Esophagus muscularis mucosa (tissue), 4 donors: ENCODE measurements around the gene UTP15.

Experiments used
- EP300 ChIP-seq: sonication (generic); formaldehyde crosslinking; IDR thresholded peaks from one replicate; pipeline ENCODE4 v1.6.1; 2017; ENCODE audit warnings: antibody characterized with exemption
- POLR2AphosphoS5 ChIP-seq, 2 donors: sonication (generic); formaldehyde crosslinking; IDR thresholded peaks; one replicate each; pipeline ENCODE4 v1.6.1; 2017; ENCODE audit warnings: antibody characterized with exemption in 2 of 2
- TF ChIP-seq, protein P1 (sequence below), 3 experiments: fragments of 200-600 bp in 2 of 3; fragments of 450-650 bp in 1 of 3; sonication (generic) in 2 of 3; IDR thresholded peaks; one replicate each; pipeline ENCODE4 v1.5.1; 2017 to 2019; ENCODE audit warnings: antibody characterized with exemption in 3 of 3, mild to moderate bottlenecking in 2 of 3, moderate library complexity in 1 of 3

DNA sequence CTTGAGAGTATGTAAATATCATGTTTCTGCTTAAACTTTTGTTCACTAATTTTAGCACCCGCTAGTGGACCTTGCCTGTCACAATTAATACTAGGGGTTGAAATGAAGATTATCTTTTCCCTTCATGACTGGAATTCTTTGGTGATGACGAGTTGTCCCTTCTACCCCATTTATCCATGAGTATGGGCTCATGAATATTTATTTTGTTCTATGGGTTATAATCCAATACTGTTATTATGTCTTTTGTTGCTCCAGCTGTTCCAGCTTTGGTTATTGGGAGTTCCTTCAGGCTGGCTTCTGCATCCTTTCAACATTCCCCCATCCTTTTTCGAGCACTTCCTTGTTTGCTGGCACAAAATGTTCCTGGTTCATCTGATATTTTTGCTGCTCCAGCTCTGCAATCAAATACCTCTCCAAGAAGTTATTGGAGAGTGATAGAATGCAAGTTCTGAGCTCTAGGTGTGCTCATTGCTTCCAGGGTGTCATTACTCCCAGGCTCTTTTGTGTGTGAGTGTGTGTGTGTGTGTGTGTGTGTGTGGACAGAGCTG, 40.7 kb downstream of the UTP15 start:
- TF ChIP-seq, protein P1, sequence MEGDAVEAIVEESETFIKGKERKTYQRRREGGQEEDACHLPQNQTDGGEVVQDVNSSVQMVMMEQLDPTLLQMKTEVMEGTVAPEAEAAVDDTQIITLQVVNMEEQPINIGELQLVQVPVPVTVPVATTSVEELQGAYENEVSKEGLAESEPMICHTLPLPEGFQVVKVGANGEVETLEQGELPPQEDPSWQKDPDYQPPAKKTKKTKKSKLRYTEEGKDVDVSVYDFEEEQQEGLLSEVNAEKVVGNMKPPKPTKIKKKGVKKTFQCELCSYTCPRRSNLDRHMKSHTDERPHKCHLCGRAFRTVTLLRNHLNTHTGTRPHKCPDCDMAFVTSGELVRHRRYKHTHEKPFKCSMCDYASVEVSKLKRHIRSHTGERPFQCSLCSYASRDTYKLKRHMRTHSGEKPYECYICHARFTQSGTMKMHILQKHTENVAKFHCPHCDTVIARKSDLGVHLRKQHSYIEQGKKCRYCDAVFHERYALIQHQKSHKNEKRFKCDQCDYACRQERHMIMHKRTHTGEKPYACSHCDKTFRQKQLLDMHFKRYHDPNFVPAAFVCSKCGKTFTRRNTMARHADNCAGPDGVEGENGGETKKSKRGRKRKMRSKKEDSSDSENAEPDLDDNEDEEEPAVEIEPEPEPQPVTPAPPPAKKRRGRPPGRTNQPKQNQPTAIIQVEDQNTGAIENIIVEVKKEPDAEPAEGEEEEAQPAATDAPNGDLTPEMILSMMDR (IDR thresholded peaks at IDR 0.05), result no peak
- TF ChIP-seq EP300, result no peak
- no peak for TF ChIP-seq POLR2AphosphoS5 (IDR thresholded peaks at IDR 0.05)
